ENCODE data around the gene KLF13. TPM values are rescaled to one million over a fixed set of nuclear protein-coding genes. Genes with fewer than 3 reads are reported as not detected.

KLF13 gene
- total RNA-seq, 1 experiment from 2014 or later, result 32.9 TPM

GRCh38 chr15:31341071-31341470 is 14.4 kb downstream of the KLF13 start:
- H3K4me3 ChIP-seq (ENCODE audit: low read length), result no peak overlapping the region; the same call in 1 of the 2 replicates
- H3K27me3 ChIP-seq (ENCODE audit: low read length), result no peaks in the 10 kb centered on the region
- H3K9me2 ChIP-seq (replicated peaks; ENCODE audit: insufficient read depth, low read length), result no peaks in the 10 kb centered on the region
- H3K27ac ChIP-seq (ENCODE audit: low read length), result peak overlapping the region; percentile 89
- no peaks in the 10 kb centered on the region for H3K9me3 ChIP-seq (ENCODE audit: low read length)
- peak overlapping the region; percentile 71 for H3K4me2 ChIP-seq (ENCODE audit: low read depth, low read length, poor library complexity, severe bottlenecking)
- H4K20me1 ChIP-seq (ENCODE audit: insufficient read depth, low read depth, low read length), result peaks cover 72% of the 10 kb centered on the region; the same call in 1 of the 2 replicates
- no peak for DNase-seq
- peaks cover 93% of the 10 kb centered on the region for H3K79me2 ChIP-seq (ENCODE audit: low read length)
- H2AFZ ChIP-seq (ENCODE audit: low read length), result no peak overlapping the region
- H3K9ac ChIP-seq (ENCODE audit: low read length), result no peak overlapping the region
- peaks cover 100% of the 10 kb centered on the region for H3K4me1 ChIP-seq (ENCODE audit: low read length)
- no peaks in the 10 kb centered on the region for H3K36me3 ChIP-seq (ENCODE audit: insufficient read depth, low read length)

- Histone ChIP-seq H2AFZ (ENCODE audit: low read length) (no peak overlapping the region), H3K4me1 (ENCODE audit: low read length) (peaks cover 100% of the 10 kb centered on the region), H3K4me3 (ENCODE audit: low read length) (peak overlapping the region; percentile 62; the same call in 1 of the 2 replicates), H3K9ac (ENCODE audit: low read length) (peak overlapping the region; percentile 65), H3K79me2 (ENCODE audit: low read length) (peaks cover 93% of the 10 kb centered on the region), H3K27me3 (ENCODE audit: low read length) (no peaks in the 10 kb centered on the region), H3K4me2 (ENCODE audit: low read depth, low read length, poor library complexity, severe bottlenecking) (peak overlapping the region; percentile 71), H4K20me1 (ENCODE audit: insufficient read depth, low read depth, low read length) (peaks cover 69% of the 10 kb centered on the region; the same call in 1 of the 2 replicates), H3K9me2 (replicated peaks; ENCODE audit: insufficient read depth, low read length) (no peaks in the 10 kb centered on the region), H3K36me3 (ENCODE audit: insufficient read depth, low read length) (no peaks in the 10 kb centered on the region), H3K9me3 (ENCODE audit: low read length) (no peaks in the 10 kb centered on the region), H3K27ac (ENCODE audit: low read length) (peak overlapping the region; percentile 89)
- DNase-seq, result no peak
Observed at GRCh38 chr15:31341496-31342195, 15.0 kb downstream of the KLF13 start.

- Histone ChIP-seq H2AFZ (ENCODE audit: low read length) (no peak overlapping the region), H3K4me1 (ENCODE audit: low read length) (peaks cover 100% of the 10 kb centered on the region), H4K20me1 (ENCODE audit: insufficient read depth, low read depth, low read length) (peaks cover 69% of the 10 kb centered on the region; the same call in 1 of the 2 replicates), H3K9ac (ENCODE audit: low read length) (peak overlapping the region; percentile 65), H3K79me2 (ENCODE audit: low read length) (peaks cover 93% of the 10 kb centered on the region), H3K27me3 (ENCODE audit: low read length) (no peaks in the 10 kb centered on the region), H3K4me2 (ENCODE audit: low read depth, low read length, poor library complexity, severe bottlenecking) (peak overlapping the region; percentile 71), H3K27ac (ENCODE audit: low read length) (peak overlapping the region; percentile 89), H3K36me3 (ENCODE audit: insufficient read depth, low read length) (no peaks in the 10 kb centered on the region), H3K9me2 (replicated peaks; ENCODE audit: insufficient read depth, low read length) (no peaks in the 10 kb centered on the region), H3K9me3 (ENCODE audit: low read length) (no peaks in the 10 kb centered on the region), H3K4me3 (ENCODE audit: low read length) (peak overlapping the region; percentile 62)
- DNase-seq, result no peak
Observed at GRCh38 chr15:31342381-31342780, 15.7 kb downstream of the KLF13 start.

GRCh38 chr15:31342781-31343626 is 16.4 kb downstream of the KLF13 start:
- Histone ChIP-seq H3K27ac (ENCODE audit: low read length) (peak overlapping the region; percentile 89), H4K20me1 (ENCODE audit: insufficient read depth, low read depth, low read length) (peaks cover 71% of the 10 kb centered on the region; the same call in 1 of the 2 replicates), H3K9me3 (ENCODE audit: low read length) (no peaks in the 10 kb centered on the region), H3K79me2 (ENCODE audit: low read length) (peaks cover 95% of the 10 kb centered on the region), H3K4me2 (ENCODE audit: low read depth, low read length, poor library complexity, severe bottlenecking) (peak overlapping the region; percentile 71), H3K9ac (ENCODE audit: low read length) (peak overlapping the region; percentile 65), H3K27me3 (ENCODE audit: low read length) (no peaks in the 10 kb centered on the region), H3K9me2 (replicated peaks; ENCODE audit: insufficient read depth, low read length) (no peaks in the 10 kb centered on the region), H3K4me3 (ENCODE audit: low read length) (peak overlapping the region; percentile 62), H3K36me3 (ENCODE audit: insufficient read depth, low read length) (no peaks in the 10 kb centered on the region), H3K4me1 (ENCODE audit: low read length) (peaks cover 100% of the 10 kb centered on the region), H2AFZ (ENCODE audit: low read length) (no peak overlapping the region)
- DNase-seq, result peak; percentile 76

GRCh38 chr15:31343831-31344230 is 17.2 kb downstream of the KLF13 start:
- H2AFZ ChIP-seq (ENCODE audit: low read length), result no peak overlapping the region
- no peaks in the 10 kb centered on the region for H3K36me3 ChIP-seq (ENCODE audit: insufficient read depth, low read length)
- H3K9ac ChIP-seq (ENCODE audit: low read length), result peak overlapping the region; percentile 65
- H3K4me2 ChIP-seq (ENCODE audit: low read depth, low read length, poor library complexity, severe bottlenecking), result peak overlapping the region; percentile 71
- DNase-seq, result peak; percentile 64
- peaks cover 73% of the 10 kb centered on the region; the same call in 1 of the 2 replicates for H4K20me1 ChIP-seq (ENCODE audit: insufficient read depth, low read depth, low read length)
- no peaks in the 10 kb centered on the region for H3K9me2 ChIP-seq (replicated peaks; ENCODE audit: insufficient read depth, low read length)
- H3K27me3 ChIP-seq (ENCODE audit: low read length), result no peaks in the 10 kb centered on the region
- H3K27ac ChIP-seq (ENCODE audit: low read length), result peak overlapping the region; percentile 89
- H3K9me3 ChIP-seq (ENCODE audit: low read length), result no peaks in the 10 kb centered on the region
- H3K4me1 ChIP-seq (ENCODE audit: low read length), result peaks cover 97% of the 10 kb centered on the region
- H3K4me3 ChIP-seq (ENCODE audit: low read length), result peak overlapping the region; percentile 62
- H3K79me2 ChIP-seq (ENCODE audit: low read length), result peaks cover 94% of the 10 kb centered on the region

GRCh38 chr15:31344266-31344665 is 17.6 kb downstream of the KLF13 start:
- Histone ChIP-seq H2AFZ (ENCODE audit: low read length) (no peak overlapping the region), H3K9ac (ENCODE audit: low read length) (peak overlapping the region; percentile 65), H4K20me1 (ENCODE audit: insufficient read depth, low read depth, low read length) (peaks cover 72% of the 10 kb centered on the region; the same call in 1 of the 2 replicates), H3K36me3 (ENCODE audit: insufficient read depth, low read length) (no peaks in the 10 kb centered on the region), H3K27ac (ENCODE audit: low read length) (peak overlapping the region; percentile 89), H3K27me3 (ENCODE audit: low read length) (no peaks in the 10 kb centered on the region), H3K4me3 (ENCODE audit: low read length) (peak overlapping the region; percentile 62), H3K4me2 (ENCODE audit: low read depth, low read length, poor library complexity, severe bottlenecking) (peak overlapping the region; percentile 71), H3K4me1 (ENCODE audit: low read length) (peaks cover 95% of the 10 kb centered on the region), H3K9me2 (replicated peaks; ENCODE audit: insufficient read depth, low read length) (no peaks in the 10 kb centered on the region), H3K9me3 (ENCODE audit: low read length) (no peaks in the 10 kb centered on the region), H3K79me2 (ENCODE audit: low read length) (peaks cover 94% of the 10 kb centered on the region)
- no peak for DNase-seq

- Histone ChIP-seq H4K20me1 (ENCODE audit: insufficient read depth, low read depth, low read length) (peaks cover 69% of the 10 kb centered on the region; the same call in 1 of the 2 replicates), H3K9ac (ENCODE audit: low read length) (peak overlapping the region; percentile 65), H3K27me3 (ENCODE audit: low read length) (no peaks in the 10 kb centered on the region), H3K36me3 (ENCODE audit: insufficient read depth, low read length) (no peaks in the 10 kb centered on the region), H3K27ac (ENCODE audit: low read length) (peak overlapping the region; percentile 89), H3K4me3 (ENCODE audit: low read length) (peak overlapping the region; percentile 62), H3K4me1 (ENCODE audit: low read length) (peaks cover 95% of the 10 kb centered on the region), H3K9me2 (replicated peaks; ENCODE audit: insufficient read depth, low read length) (no peaks in the 10 kb centered on the region), H2AFZ (ENCODE audit: low read length) (no peak overlapping the region), H3K79me2 (ENCODE audit: low read length) (peaks cover 94% of the 10 kb centered on the region), H3K9me3 (ENCODE audit: low read length) (no peaks in the 10 kb centered on the region), H3K4me2 (ENCODE audit: low read depth, low read length, poor library complexity, severe bottlenecking) (peak overlapping the region; percentile 71)
- peak; percentile 75 for DNase-seq
Observed at GRCh38 chr15:31344823-31345605, 18.4 kb downstream of the KLF13 start.

Measured in Karpas-422 (cell line).